Measurements from ENCODE around the gene AKAP8.
A peak's percentile ranks its signal among the peaks of the same experiment; 100 is the strongest.
"Not testable (repeated sequence)": the region's sequence is repeated elsewhere in the genome, so short reads cannot be mapped to it uniquely, and the experiment has no call there.

Gene AKAP8

DNA sequence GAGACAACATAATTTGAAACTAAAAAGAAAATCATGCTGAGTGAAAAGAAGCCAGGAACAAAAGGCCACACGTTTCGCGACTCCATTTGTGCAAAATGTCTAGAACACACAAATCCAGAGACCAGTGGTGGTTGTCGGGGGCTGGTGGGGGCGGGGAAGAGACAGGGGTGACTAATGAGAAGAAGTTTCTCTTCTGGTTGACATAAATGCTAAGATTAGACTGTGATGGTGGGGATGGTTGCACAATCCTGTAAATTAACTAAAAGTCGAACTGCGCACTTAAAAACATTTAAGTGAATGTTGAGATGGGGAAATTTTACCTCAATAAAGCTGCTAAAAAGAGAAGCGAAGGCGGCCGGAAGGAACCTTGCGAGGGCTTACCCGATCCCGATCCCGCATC lies 7.1 kb downstream of the AKAP8 start:
- no peak for DNase-seq

DNA sequence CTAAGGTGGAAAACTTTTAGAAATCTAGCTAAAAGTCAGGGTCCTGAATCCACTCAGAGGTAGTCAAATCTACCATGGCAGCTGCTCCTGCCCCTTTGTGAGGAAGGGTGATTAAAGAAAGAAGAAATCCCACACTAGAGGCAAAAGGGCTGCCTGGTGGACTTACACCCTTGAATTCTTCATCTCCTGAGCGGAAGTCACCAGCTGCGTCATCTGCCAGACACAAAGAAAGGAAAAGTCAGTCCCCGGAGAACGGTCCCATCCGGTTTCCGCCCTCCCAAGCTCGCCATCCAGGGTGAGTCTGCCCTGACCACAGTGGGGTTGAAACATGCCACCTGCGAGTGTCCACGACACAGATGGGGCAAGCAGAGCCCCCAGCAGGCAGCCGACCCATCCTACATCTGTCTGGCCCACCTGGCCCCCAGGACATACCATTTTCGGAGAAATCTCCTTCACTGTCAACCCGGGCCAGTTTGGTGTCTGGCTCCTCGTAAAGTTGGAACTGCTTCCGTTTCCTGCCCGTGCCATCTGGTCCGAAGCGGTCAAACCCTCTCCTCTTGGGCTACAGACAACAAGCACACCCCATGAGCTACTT lies 7.7 kb downstream of the AKAP8 start:
- no peak for DNase-seq

DNA sequence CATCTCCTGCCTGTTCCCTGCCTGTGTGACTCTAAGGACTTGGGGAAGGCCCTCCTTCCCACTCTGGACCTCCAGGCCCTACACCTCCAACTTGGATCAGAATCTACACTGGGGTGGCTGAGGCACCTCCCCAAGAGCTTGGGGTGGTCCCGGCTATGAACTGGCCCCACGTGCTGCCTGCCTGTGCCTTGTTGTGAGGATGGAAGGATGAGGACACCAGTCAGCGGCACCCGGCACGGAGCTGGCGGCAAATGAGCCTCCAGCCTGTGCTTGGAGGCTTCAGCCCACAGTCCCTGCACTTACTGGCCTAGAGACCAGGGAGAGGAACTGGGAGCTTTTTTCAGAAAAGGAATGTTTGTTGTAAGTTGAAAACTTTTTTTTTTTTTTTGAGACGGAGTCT lies 8.5 kb downstream of the AKAP8 start:
- DNase-seq, result no peak

DNA sequence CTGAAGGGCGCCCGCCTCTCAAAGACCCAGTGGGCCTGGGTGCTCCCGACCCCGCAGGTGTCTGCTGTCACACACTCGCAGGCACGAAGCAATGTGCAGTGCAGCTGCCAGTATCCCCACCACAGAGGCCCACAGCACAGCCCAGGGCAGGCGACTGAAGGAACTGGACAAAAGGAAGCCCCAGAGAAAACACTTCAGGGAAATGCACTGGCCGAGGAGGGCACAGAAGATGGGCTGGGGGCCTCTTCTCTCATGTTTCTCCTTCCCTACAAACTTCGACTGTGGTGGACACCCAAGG lies 10.0 kb downstream of the AKAP8 start:
- DNase-seq, result no peak

DNA sequence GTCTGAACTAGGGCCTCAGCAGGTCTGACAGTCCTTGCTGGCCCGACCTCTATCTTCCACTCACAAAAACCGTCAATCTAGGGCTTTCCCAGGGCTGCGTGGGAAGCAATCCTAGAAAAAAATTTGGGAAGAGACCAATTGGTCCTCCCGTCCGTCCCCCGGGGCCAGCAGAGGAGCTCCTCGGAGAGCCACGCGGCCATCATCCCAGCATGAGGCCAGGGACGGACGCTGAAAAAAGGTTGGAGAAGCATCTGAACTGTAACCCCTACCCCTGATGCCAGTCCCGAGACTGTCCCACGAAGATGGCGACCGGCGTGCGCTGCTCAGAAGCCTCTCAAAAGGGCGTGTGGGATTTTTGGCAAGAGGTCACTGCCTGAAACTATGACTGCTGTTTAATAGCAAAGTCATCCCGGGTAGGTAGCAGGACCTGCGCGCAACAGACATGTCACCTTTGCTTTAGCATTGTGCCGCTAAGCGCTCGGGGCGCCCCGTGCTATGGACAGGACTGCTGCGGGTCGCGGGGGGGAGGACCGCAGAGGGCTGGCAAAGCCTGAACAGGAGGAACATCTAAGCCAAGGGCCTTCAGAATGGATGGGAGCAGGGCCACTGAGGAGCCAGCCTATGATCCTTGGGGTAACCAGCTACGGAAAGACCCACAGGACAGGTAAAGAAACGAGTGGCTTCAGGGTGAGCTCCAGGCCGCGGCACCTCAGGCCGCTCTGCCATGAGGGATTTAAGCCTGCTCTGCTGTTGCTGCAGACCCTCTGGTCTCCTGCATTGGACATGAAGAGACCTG lies 10.6 kb downstream of the AKAP8 start:
- no peak for DNase-seq

DNA sequence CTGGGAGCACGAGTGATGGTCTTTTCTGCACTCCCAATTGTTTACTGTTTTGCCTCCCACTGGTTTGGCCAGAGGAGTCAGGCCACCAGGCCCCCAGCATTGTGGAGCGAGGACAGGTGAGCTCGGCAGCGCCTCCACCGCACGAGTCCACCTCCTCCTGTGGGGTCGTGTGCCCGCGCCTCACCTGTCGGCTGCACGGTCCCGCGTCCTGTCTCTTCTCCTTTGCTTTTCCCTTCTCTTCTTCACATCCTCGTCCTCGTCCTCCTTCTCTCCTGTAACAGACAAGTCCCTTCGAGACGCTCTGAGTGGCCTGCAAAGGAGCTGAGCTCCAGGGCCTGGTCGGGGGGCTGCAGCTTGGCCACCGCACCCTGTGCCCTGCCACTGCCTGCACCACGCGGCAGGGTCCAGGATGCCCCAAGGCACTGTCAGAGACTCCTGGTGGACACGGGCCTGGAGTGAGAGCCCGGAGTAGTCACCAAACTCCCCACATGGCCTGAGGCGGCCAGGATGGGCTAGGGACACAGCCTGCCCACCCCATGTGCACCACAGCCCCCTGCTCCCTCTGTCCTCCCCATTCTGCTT lies 11.4 kb downstream of the AKAP8 start:
- DNase-seq, result no peak

DNA sequence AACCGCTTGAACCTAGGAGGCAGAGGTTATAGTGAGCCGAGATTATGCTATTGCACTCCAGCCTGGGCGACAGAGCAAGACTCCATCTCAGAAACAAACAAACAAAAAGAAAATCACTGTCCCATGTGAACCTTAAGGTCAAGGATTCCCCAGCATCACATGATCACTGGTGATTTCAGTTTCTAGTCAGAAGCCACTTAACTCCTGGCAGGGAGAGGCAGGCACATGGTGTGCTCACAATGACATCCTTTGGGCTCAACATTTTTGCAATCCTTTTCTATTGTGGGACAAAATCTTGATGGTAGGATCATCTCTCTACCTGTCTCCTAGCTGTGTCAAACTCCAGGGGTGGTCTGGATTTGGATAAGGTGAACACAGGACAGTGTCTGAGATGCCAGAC lies 12.1 kb downstream of the AKAP8 start:
- DNase-seq, result no peak

DNA sequence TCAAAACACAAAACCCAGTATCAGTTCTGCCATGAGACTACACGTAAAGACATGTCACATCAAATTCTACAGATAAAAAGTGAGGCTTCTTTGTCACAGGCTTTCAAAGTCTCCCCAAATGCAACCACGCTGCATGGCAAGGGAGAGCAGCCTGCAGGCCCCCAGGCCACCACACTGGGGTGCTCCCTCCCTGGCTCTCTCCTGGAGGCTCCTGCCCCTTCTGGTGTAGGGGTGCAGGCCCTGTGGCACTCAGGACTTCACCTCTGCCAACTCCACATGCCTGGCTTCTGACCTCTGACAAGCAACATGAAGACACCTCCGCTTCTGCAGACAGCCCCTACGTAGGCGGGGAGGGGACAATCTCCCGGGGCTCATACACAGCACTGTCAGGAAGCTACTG lies 14.3 kb downstream of the AKAP8 start:
- no peak for DNase-seq

DNA sequence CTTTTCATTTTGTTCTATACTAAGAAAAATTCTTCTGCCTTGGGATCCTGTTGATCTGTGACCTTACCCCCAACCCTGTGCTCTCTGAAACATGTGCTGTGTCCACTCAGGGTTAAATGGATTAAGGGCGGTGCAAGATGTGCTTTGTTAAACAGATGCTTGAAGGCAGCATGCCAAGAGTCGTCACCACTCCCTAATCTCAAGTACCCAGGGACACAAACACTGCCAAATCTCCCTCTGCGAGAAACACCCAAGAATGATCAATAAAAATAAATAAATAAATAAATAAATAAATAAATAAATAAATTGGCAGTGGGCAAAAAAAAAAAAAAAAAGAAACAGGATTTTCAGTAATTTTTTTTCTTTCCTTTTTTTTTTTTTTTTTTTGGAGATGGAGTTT lies 15.8 kb downstream of the AKAP8 start:
- not testable (repeated sequence) for DNase-seq

DNA sequence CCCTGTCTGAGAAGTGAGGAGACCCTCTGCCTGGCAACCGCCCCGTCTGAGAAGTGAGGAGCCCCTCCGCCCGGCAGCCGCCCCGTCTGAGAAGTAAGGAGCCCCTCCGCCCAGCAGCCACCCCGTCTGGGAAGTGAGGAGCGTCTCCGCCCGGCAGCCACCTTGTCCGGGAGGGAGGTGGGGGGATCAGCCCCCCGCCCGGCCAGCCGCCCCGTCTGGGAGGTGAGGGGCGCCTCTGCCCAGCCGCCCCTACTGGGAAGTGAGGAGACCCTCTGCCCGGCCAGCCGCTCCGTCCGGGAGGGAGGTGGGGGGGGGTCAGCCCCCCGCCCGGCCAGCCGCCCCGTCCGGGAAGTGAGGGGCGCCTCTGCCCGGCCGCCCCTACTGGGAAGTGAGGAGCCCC lies 16.5 kb downstream of the AKAP8 start:
- not testable (repeated sequence) for DNase-seq

DNA sequence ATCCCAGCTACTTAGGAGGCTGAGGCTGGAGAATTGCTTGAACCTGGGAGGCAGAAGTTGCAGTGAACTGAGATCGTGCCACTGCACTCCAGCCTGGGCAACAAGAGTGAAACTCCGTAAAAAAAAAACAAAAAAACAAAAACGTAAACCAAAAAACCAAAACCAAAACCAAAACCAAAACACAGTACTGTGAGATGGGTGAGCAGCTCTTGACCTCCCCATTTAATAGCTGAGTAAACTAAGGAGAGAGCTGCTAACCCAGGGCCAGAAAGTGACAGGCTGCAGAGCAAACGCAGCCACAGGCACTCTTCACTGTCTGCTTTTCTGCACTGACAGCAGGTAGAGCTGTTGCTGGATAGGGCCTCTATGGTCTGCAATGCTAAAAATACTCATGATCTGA lies 19.6 kb downstream of the AKAP8 start:
- DNase-seq, result not testable (repeated sequence)

DNA sequence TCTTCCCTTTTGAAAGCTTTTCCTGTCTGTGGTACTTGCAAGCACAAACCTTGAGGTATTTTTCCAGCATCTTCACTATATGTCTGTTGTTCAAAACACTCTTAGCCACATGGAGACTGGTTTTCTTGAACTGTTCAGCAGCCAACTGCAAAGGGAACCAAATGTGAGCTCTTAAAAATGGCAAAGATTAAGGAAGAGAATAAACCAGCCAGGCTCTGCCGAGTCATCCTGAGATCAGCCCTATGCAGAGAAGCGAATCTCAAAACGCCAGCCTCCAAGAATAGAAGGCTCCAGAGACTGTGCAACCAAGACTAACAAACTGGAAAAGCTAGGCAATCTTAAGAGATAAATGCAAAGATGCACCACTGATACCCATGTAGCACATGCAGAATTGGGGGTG lies 20.7 kb downstream of the AKAP8 start:
- DNase-seq, result no peak

DNA sequence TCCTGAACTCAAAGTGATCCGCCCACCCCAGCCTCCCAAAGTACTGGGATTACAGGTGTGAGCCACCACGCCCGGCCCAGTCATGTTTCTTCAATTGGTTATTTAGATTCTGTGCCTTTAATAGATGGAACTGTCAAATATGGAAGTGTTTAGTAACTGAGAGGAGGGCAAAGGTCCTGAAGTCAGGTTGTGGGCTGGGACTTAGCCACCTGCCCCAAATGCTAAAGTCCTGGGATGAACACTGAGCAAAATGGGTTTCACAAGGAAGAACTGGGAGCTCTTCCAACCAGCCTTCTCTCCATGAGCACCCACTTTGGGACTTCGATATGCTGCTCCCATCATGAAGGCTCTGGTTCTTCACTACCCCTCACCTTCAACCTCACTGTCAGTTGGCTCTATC lies 21.7 kb downstream of the AKAP8 start:
- DNase-seq, result no peak

DNA sequence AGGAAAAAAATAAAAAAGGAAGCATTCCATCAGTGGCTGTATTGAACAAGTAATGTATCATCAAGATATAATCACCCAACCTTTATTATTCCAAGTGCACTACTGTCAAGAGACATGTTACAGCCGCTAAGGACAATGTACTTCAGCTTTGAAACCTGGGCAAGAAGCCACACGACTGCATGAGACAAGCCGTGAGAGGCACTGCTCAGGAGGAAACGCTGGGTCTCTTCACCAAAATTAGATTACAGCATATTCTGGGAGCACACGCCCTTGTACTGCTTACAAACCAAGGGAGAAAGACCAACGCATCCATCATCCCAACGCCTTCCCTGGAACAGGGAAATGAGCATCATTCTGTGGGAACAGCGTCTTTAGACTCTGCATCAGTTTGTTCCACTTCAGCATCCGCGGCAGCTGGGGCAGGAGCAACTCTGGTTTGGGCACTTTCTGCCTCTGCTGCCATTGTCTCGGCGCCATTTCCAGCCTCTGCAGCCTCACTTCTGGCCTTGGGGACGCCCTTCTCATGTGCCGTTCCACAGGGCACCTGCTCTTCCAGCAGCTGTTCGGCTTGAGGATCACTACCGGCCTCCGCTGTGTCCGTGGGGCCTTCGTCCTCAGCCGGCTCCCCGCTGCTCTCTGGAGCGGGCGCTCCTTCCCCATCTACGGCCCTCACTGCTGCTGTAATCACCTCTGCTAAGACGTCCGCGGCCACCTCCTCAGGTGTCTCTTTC lies 24.9 kb downstream of the AKAP8 start:
- DNase-seq, result no peak

DNA sequence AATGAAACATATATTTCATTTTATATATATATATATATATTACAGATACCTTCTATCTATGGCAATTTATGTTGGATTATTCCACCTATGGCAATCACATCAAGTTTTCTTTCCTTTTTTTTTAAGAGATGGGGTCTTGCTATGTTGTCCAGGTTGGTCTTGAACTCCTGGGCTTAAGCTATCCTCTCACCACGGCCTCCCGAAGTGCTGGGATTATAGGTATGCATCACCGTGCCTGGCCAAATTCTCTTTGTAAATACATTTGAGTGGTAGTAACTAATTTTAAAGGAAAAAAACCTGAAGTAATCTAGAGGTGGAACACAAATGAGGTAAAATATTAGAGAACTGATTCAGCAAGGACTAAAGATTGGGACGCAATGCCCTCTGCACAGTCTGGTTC lies 25.7 kb downstream of the AKAP8 start:
- no peak for DNase-seq

DNA sequence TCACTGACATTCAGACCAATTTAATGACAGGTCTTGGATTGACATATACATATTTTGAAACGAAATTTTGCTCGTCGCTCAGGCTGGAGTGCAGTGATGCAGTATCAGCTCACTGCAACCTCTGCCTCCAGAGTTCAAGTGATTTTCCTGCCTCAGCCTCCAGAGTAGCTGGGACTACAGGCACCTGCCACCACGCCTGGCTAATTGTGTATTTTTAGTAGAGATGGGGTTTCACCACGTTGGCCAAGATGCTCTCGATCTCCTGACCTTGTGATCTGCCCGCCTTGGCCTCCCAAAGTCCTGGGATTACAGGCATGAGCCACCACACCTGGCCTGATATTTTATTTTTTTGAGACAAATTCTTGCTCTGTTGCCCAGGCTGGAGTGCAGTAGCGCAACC lies 27.1 kb downstream of the AKAP8 start:
- not testable (repeated sequence) for DNase-seq

DNA sequence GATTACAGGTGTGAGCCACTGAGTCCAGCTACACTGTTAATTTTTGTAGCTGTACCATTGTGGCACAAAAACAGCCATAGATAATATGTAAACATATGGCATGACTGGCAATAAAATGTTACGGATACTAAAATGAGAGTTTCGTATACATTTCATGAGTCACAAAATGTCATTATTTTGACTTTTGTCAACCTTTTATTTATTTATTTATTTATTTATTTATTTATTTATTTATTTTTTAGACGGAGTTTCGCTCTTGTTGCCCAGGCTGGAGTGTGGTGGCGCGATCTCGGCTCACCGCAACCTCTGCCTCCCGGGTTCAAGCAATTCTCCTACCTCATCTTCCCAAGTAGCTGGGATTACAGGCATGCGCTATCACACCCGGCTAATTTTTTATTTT lies 38.3 kb downstream of the AKAP8 start:
- not testable (repeated sequence) for DNase-seq

DNA sequence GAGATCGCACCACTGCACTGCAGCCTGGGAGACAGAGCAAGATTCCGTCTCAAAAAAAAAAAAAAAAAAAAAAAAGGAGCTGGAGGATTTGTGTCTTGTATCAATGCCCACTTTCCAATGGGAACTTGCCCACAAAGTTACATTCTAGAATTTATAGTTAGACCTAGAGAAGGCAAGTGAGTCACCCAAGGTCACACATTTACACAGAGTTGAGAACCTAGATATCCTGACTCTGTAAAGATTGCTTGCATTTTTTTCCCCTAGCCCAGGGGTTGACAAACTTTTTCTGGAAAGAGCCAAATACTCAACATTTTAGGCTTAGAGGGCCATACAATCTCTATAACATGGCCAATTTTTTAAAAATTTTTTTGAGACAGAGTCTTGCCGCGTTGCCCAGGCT lies 39.5 kb downstream of the AKAP8 start:
- DNase-seq, result no peak

DNA sequence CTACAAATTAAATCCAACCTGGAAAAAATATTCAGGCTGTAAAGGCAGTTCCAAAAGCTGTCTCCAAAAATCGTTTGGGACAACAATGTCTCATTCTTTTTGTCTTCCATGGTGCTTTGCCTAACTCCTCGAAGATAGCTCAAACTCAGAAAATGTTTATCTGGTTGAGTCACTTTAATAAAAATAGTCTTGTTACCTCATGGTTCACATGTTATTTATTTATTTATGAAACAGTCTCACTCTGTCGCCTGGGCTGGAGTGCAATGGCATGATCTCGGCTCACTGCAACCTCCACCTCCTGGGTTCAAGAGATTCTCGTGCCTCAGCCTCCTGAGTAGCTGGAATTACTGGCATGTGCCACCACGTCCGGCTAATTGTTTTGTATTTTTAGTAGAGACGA lies 42.4 kb downstream of the AKAP8 start:
- DNase-seq, result no peak

DNA sequence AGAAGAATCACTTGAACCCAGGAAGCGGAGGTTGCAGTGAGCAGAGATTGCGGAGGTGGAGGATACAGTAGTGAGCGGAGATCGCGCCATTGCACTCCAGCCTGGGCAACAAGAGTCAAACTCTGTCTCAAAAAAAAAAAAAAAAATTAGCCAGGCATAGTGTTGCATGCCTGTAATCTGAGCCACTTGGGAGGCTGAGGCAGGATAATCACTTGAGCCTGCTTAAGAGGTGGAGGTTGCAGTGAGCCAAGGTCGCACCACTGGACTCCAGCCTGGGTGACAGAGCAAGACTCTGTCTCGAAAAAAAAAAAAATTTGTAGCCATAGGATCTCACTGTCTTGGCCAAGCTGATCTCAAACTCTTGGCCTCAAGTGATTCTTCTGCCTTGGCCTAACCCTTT lies 43.6 kb downstream of the AKAP8 start:
- not testable (repeated sequence) for DNase-seq

DNA sequence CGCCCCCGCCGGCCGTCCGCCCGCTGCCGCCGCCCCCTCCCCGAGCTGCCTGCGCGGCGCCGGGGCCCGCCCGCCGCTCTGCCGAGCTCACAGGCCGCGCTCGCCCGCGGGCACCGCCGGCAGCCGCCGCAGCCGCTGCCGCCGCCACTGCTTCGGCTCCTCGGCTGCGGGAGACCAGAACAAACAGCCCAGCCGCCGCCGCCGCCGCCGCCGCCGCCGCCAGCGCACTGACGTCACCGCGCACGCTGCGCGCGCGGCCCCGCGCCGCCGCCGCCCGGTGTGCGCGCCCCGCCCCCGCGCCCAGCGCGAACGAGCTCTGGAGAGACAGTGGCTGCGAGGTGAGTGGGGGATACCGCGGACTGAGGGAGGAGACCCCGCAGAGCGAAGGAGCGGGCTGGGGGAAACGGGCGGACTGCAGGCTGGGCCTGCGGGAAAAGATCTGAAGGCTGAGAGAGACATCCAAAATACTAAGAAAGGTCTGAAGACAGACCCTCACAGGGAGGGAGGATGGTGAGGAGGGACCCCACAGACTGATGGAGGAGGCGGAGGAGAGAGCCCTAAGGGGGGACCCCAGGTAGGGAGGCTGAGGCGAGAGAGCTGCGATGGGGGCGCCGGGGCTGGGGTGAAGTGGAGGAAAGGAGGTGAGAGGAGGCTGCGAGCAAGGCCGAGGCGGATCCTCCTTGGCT lies 47.1 kb downstream of the AKAP8 start, which contains the start of gene BRD4:
Gene BRD4 (minus strand): TSS at position 229 of the 686 bp plus-strand sequence. CDS start 59,440 bp downstream, outside the sequence.
- DNase-seq, result peak; percentile 71

DNA sequence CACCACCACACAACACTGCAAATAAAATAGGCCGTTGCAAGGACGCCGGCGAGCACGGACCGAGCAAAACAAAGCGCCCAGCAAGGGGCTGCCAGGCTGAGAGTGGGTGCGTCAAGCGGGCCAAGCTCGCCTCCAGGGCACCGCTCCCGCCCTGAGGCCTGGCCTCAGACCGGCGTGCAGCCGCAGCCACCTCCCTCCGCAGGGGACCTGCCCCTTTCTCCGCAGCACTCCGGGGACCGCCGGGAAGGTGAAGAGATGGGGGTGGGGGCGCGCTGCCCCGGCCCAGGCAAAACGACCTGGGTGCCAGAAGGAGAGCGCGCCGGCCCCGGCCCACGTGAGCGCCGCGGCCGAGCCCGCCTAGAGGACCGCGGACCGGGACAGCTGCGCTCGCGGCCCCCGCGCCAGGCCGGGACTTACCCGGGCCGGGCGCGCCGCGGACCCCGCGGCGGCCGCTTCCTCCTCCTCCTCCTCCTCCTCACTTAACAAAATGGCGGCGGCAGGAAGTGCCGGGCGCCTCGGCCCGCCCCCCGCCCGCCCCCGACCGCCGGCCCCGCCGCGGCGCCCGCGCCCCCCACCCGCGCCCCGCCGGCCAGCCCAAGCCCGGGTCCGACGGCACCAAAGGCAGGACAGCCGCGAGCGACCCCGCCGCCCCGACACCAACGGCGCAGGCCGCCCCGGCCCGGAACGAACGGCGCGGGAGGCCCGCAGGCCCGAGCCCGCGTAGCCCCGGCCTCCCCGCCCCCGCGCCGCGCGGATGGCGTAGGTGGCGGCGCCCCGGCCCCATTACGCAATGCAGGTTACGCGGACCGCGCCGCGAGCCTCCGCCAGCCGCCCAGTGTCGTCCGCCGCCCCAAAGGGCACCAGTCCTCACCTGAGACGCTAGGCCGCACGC lies 47.9 kb downstream of the AKAP8 start:
- DNase-seq, result peak; percentile 45
